GM13976 (cell line): ENCODE data around the gene PREX1.

Source experiments
- DNase-seq: peaks from one replicate; pipeline ENCODE4 v3.0.0; 2012; ENCODE audit warnings: low spot score
- CTCF ChIP-seq: IDR thresholded peaks from 2 replicates; pipeline ENCODE4 v1.5.1; 2012; ENCODE audit warnings: borderline replicate concordance, mild to moderate bottlenecking; ENCODE audit not compliant: insufficient read depth; ENCODE audit errors: extremely low read depth, missing control alignments, control extremely low read depth
- in situ Hi-C: fragments of 300-500 bp; cut with MboI; formaldehyde crosslinking; loops from one replicate; pipeline ENCODE4 v1.12.0; 2022; ENCODE audit warnings: low sequenced_read_pairs, mixed read lengths, inconsistent platforms; ENCODE audit not compliant: unreplicated experiment

The PREX1 gene

GRCh38 chr20:48717095-48717672 is 110.6 kb downstream of the PREX1 start:
- no peak for DNase-seq
- no peak for TF ChIP-seq CTCF
- in situ Hi-C loops, result no loop called here

- DNase-seq, result no peak
- in situ Hi-C loops, result no loop called here
- TF ChIP-seq CTCF, result no peak
These were observed 111.3 kb downstream of the PREX1 start for GRCh38 chr20:48716541-48716940.

GRCh38 chr20:48716086-48716485 is 111.7 kb downstream of the PREX1 start:
- DNase-seq, result no peak
- TF ChIP-seq CTCF, result no peak
- in situ Hi-C loops, result no loop called here

- TF ChIP-seq CTCF, result no peak
- in situ Hi-C loops, result no loop called here
- DNase-seq, result no peak
These were observed 113.0 kb downstream of the PREX1 start for GRCh38 chr20:48714764-48715163.

- DNase-seq, result no peak
These were observed 115.9 kb downstream of the PREX1 start for GRCh38 chr20:48711696-48712464.

GRCh38 chr20:48711044-48711428 is 116.8 kb downstream of the PREX1 start:
- DNase-seq, result no peak
- in situ Hi-C loops, result no loop called here
- TF ChIP-seq CTCF, result no peak

More at GRCh38 chr20:48711696-48712464, 115.9 kb downstream of the PREX1 start:
- in situ Hi-C loops, result no loop called here
- no peak for TF ChIP-seq CTCF
